Coronary artery (tissue), 2 donors: Measurements from ENCODE around the gene AFF3.

ENCODE experiments used
- DNase-seq: peaks from one replicate; pipeline ENCODE4 v3.0.0-alpha.2; 2017; ENCODE audit warnings: low spot score
- H3K27ac ChIP-seq, 2 donors: fragments of 200-600 bp; sonication (generic); one replicate each; pipeline ENCODE4 v1.5.1; 2016 to 2019
- H3K4me3 ChIP-seq: fragments of 200-600 bp; sonication (generic); 2 replicates; pipeline ENCODE4 v1.5.1; 2016; ENCODE audit warnings: mild to moderate bottlenecking, moderate library complexity
- CTCF ChIP-seq: fragments of 200-600 bp; sonication (generic); IDR thresholded peaks from one replicate; pipeline ENCODE4 v1.5.1; 2019; ENCODE audit warnings: antibody characterized with exemption

The AFF3 gene

GRCh38 chr2:100184055-100184737, 41.8 kb upstream of the AFF3 start:
- DNase-seq, result no peak
- Histone ChIP-seq H3K27ac (peak overlapping the region in 1 of 2 donors; percentile 31), H3K4me3 (no peak overlapping the region)
- TF ChIP-seq CTCF, result no peak

GRCh38 chr2:100182494-100183361, 40.3 kb upstream of the AFF3 start:
- no peak for DNase-seq
- no peak for TF ChIP-seq CTCF
- no peak overlapping the region for H3K27ac ChIP-seq
- no peak overlapping the region for H3K4me3 ChIP-seq

- no peak for TF ChIP-seq CTCF
- Histone ChIP-seq H3K27ac (no peak overlapping the region), H3K4me3 (no peak overlapping the region)
- no peak for DNase-seq
Observed at GRCh38 chr2:100180503-100180902, 38.1 kb upstream of the AFF3 start.

DNA sequence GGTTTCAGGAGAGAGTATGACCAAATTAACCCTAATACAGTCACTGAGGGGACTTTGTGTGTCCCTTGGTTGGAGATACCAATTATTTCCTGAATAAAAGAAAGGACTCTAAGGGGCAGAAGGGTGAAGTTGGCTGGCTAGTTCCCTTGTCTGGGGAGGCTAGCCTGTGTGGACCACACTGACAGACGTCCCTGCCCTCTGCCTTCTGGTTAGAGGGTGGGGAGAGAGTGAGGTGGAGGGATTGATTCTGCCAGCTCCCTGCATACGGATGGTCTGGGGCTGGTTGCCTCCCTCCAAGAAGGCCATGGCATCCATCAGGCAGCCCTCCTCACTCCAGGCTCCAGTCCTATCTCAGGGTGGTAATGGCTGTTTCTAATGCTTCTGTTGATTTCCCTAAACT, 37.4 kb upstream of the AFF3 start:
- no peak for DNase-seq
- Histone ChIP-seq H3K27ac (no peak overlapping the region), H3K4me3 (no peak overlapping the region)
- TF ChIP-seq CTCF, result no peak

DNA sequence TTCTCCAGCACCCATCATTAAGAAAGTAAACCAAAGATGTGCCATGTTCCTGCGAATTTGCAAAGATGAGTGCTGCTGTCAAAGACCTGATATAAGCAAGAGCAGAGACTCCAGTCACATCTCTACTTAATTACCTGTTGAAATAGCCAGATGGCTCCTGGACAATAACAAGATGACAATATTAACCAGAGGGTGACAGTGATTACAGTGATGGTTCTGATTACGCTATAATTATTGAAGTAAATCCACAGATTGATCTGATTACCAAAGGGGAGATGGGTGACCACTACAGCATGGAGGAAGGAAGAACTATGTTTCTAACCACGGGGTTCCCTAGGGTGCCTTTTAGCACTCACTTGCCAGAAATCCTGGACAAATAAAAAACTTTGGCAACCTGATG, 36.5 kb upstream of the AFF3 start:
- H3K27ac ChIP-seq, result no peak overlapping the region
- no peak overlapping the region for H3K4me3 ChIP-seq
- DNase-seq, result no peak
- TF ChIP-seq CTCF, result no peak

- Histone ChIP-seq H3K27ac (no peak overlapping the region), H3K4me3 (no peak overlapping the region)
- DNase-seq, result no peak
- TF ChIP-seq CTCF, result no peak
Observed at GRCh38 chr2:100178085-100178788, 35.8 kb upstream of the AFF3 start.
